GM19240 (cell line): Measurements from ENCODE around the gene OSBPL8.

Experiments used
- DNase-seq: peaks from one replicate; pipeline ENCODE4 v3.0.0; 2011; ENCODE audit warnings: low spot score; ENCODE audit not compliant: insufficient read length

The OSBPL8 gene

DNA sequence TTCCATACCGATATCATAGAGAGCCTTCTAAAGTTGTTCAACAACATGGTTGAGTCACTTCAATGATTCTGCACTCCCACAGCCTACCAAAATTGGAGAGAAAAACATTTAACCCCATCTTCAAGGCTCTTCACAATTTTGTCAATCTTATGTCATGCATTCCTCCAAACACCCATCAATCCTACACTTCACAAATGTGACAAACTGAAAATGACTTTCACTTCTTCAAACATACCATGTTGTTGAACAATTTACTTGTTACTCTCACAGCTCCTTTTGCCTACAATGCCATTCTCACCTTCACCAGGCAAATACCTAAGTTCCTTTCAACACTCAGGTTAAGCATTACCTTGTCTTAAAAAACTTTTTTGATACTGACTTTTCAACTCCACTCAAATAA lies 88.0 kb downstream of the OSBPL8 start:
- DNase-seq, result no peak

DNA sequence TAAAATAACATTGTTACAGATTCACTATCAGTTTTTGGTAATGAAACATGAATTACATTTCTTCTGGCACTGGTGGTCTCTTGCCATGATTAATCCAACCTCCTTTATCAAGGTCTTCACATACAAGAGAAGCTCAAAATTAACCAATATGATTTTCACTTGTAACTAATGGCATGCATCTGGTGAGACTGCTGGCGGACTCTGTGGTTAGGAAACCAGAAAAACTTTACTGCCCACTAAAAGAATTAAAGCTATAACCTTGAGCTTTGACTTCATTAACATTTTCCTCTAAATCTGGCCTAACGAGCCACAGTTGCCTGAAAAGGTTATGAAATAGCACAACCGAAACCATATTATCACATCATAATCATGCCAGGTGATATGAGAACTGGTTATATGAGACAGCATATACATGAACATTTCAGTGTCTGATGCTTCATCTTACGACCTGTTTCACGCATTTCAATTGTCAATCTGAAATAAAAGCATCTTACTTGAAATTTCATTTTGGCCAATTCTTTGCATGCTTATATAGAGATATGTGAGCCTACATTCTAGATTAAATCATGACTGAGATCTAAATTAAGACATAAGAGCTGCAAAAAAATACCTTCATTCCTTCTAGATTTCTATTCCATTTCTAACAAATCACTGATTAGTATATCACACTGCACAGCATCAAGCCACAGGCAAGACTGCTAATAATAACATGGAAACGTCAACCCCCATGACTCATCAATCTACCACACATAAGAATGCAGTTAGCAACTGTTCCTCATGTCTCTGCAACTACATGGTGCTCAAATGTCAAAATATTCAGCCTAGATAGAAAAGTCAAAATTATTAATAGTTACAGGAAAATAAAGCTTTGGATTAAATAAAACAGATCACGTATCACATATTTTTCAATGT lies 89.3 kb downstream of the OSBPL8 start:
- DNase-seq, result no peak

DNA sequence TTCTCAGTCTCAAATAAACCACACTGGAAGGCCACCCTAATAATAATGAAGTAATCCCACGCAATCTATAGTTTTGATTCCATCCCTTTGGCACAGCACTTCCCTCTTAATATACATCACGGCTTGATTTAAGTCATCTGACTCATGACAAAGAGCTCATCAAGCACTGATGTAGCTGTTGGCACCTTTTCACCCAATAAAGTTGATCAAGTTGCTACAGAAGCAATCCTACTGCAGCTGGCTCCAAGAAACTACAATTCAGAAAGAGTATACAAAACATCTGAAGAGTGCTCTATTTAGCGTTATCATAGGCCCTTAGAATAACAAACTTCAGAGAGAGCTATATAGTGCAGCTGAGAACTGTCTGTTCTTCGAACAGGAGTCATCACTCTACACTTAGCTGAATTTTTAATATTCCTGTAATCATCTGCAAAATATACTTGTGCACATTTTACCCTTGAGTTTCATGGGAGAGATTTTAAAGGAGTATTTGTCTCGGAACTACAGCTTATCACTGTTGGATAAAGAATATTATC lies 94.9 kb downstream of the OSBPL8 start:
- DNase-seq, result no peak

DNA sequence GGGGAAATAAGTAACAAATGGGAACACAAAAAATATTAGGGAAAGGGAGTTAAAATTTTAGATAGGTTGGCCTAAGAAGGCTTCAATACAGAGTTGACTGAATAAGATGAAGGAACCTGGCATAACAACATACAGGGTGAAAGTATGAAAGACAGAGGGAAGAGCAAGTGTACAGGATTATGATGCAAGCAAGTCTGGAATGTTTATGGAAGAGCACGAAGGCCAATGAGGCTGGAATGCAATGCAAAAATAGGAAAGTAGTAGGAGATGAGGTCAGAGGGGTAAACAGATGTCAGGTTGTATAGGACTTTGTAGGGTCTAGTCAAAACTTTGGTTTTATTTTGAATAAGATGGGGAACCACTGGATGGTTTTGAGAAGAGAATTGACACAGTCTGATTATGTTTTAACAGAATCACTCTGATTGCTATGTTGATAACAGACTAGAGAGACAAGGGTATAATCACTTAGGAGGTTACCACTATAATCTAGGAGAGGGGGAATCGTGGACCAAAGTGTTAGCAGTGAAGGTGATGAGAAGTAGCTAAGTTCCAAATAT lies 96.8 kb downstream of the OSBPL8 start:
- no peak for DNase-seq

DNA sequence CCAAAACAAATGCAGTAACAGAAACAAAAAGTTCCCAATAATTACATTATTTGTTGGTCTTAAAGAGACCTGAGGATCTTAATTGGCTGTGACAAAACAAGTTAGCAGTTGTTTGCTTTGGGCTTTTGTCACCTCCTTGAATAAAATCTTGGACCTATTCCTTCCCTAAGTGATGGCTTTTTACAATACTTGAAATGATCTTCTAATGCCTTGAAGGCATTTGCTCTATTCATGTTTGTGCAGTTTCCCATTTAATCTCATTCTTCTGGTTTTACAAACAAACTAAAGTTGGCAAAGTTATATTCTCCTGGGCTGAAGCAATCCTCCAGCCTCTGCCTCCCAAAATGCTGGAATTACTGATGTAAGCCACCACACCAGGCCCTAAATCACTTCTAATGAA lies 98.8 kb downstream of the OSBPL8 start:
- no peak for DNase-seq

DNA sequence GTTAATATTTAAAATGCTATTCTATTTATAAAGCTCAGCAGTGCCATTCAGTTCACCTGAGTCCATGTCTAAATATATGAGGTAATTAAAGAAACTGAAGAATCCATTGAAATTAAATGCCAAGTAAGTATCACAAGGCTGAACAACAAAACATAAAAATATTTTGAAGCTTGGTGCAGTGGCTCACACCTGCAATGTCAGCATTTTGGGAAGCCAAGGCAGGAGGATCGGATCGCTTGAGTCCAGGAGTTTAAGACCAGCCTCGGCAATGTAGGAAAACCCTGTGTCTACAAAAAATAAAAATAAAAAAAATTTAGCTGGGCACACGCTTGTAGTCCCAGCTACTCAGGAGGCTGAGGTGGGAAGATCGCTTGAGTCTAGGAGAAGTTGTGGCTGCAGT lies 101.8 kb downstream of the OSBPL8 start:
- no peak for DNase-seq

DNA sequence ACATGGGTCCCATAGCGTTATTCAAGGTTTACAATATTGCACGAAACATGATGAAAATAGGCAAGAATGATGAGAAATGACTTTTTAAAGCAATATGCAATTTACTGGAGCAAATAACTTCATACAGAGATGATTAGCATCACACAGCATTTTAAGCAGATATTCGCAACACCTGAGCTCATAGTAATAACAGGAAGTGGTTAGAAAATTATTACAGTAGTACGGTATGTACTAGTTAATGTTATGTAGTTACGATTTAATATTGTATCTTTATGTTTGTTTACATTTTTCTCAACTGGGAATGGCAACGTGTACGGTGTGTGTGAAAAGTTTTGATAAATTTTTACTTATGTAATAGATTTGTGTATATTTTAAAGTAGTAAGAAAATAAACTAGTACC lies 102.6 kb downstream of the OSBPL8 start:
- DNase-seq, result no peak

DNA sequence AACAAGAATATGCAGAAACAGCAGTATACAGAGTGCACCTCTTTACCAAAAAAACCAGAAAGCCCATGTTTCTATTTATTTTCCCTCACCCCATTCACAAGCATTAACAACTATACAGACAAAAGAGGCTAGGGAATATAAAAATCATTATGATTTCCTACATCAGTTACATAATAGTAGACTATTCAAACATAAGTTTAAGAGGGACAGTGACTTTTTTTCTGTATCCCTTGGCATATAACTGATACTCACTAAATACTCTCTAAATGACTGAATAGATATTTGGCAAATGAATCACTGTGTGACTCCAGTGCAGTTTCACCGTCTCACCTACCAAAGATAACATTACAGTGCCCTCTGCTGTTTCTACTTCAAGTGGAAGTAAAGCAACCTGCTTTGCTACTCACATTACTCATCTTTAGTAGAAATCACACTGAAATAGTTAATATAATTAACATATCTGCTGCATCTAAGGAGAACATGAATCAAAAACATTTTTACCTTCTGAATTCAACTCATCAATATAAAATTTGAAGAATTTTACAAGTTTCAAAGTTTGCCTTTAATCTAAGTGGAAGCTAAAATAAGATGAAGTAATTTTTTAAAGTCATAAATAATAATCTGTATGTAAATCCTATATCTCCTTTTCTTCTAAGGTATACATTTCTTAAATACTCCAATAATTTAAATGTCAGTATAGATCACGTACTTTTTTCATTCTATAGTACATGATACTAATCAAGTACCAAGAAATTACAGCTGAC lies 103.8 kb downstream of the OSBPL8 start:
- no peak for DNase-seq

DNA sequence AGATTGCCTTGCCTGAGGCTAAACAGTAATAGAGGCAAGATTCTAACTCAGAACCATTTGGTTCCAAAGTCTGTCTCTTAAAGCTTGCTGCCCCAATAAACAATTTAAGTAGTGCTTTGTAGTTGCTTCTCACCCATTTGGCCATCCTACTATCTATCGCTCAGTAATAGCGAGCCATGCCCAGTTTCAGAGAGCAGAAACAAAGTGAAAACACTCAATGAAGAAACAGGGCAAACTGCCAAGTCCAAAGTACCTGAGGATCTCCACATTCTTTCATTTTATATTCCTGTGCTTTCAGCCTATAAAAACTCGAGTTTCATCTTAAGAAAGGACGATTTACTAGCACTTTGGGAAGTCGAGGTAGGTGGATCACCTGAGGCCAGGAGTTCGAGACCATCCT lies 108.0 kb downstream of the OSBPL8 start:
- DNase-seq, result no peak

DNA sequence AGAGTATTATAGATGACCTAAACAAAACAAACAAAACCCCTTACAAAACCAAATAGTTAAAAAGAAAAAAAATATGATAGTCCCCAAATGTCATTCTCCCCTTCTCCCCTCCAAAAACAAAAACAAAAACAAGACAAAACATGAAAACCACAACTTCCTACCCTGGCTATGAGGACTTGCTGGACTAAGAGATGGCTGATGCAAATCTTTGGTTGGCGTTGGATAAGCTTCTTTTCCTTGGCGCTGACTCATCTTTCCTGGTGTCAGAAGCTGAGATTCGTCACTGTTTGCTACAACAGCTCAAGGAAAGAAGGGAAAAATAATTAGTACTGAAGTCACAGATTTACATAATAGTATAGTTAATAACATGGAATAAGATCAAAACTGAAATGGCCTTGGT lies 108.9 kb downstream of the OSBPL8 start:
- no peak for DNase-seq

DNA sequence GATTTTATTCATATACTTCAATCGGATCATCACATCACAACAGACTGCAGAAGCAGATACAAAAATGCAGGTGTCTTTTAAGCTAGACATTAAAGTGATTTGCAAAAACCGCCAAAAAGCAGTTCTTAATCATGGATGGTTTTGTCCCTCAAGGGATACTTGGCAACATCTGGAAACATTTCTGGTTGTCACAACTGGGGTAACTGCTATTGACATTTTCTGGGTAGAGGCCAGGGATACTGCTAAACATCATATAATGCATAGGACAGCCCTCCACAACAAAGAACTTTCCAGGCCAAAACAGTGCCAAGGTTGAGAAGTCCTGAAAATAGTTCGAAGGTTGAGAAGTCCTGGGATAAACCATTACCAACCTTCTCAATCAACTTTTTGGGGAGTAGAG lies 109.6 kb downstream of the OSBPL8 start:
- DNase-seq, result no peak

DNA sequence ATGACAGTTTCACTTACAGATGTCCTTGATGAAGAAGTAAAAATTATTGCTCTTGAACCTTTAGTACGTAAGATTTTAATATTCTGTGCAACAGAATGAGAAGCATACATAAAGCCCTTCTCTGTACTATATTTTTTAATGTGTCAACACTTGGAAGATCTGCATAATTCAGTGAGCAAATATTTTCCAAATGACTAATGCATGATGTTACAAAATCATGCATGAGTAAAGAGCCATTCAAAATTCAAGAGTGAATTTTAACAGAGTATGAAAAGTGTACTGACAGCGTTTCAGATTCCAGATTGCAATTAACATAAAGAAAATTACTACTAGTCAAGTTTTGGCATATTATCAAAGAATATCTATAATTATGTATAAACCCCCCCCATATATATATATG lies 110.0 kb downstream of the OSBPL8 start:
- no peak for DNase-seq

DNA sequence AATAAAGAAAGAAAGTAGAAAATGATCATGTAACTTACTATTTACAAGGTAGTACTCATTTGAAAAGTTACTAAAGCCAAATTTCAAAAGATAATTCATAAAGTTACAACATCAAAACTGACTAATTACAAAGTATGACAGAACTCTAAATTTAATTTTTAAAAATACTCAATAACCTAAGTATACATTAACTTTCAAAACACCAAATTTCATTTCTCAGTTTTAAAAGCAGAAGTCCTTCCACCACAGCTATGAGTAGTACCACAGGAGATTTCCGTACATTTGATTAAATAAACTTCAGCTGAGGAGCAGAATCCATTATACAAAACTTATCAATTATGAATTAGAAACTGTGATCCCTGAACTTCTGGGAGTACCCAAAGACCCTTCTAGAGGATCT lies 110.6 kb downstream of the OSBPL8 start:
- DNase-seq, result no peak

DNA sequence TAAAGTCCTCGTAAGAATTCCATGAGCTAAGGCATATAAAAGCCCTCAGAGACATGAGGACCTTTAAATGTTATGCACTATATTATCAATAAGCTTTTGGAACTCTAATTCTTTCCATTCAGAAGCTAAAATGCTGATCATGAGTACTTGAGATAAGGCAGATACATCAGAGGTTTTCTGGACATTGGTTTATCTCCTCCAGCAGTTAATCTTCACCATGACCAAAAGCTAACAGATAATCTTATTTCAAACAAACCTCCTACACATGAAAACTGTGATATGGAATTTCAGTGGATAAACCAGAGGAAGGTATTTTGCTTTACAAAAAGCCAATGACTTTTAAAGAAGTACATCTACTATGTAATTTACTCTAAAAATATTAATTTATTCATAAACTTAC lies 113.5 kb downstream of the OSBPL8 start:
- no peak for DNase-seq

DNA sequence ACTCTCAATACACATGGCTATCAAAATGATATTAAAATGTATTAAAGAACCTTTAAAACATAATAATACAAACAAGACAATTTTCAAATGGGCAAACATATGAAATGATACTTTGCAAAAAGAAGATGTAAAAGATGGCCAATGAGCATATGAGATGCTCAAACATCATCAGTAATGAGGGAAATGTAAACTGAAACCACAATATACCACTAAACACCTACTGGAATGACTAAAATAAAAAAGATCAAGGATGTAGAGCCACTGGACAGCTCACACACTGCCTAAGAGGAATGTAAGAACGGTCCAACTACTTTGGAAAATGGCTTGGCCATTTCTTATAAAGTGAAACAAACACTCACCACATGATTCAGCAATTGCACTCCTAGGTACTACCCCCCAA lies 114.1 kb downstream of the OSBPL8 start:
- no peak for DNase-seq

DNA sequence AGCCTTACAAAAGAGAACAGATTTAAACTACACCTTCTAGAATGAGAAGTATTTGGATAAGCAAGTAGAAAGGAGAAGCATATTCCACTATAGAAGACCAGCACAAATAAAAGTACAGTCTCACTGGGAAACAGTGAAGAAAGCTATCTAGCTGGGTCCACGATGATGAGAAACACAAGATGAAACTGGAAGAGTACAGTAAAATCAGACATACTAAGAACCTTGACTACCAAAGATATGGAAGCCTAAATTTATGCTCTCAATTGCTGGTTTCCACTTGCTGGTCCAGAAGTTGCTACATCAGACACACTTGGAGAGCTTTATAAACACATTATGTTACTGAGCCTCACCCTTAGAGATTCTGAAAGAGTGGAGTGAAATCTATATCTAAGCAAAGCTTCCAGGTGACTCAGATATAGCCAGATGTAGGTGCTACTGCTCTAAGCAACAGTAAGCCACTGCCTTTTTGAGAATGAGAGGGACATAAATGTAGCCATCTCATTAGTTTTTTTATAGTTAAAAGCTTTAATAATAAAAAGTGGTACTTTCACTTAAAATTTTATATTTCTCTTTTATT lies 115.1 kb downstream of the OSBPL8 start:
- no peak for DNase-seq

DNA sequence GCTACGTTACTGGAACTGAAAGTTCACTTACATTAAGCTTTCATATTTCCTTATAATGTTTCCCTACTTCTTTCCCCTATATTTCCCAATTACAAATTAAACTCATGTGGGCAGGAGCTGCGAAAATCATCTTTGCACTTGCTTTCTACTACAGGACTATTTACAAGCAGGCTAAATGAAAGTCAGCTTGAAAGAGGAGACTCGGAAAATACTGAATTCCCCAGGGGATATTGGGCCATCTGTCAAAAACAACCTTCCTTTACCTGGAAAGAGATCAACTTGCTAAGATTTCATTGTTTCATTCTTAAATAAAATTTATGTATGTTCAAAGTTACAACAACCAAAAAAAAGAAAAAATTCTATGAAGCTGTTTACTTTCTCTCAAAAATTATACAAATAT lies 118.6 kb downstream of the OSBPL8 start:
- no peak for DNase-seq

DNA sequence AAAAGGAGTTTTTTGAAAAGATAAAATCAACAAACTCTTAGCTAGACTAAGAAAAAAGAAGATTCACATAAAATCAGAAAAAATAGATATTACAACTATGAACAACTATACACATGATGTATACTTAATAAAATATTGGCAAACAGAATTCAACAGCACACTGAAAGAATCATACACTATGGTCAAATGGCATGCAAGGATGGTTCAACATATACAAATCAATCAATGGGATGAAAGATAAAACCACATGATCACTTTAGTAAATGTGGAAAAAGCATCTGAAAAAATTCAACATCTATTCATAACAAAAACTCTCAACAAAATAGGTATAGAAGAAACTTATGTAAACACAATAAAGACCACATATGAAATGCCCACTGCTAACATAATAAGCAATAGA lies 126.8 kb downstream of the OSBPL8 start:
- no peak for DNase-seq

DNA sequence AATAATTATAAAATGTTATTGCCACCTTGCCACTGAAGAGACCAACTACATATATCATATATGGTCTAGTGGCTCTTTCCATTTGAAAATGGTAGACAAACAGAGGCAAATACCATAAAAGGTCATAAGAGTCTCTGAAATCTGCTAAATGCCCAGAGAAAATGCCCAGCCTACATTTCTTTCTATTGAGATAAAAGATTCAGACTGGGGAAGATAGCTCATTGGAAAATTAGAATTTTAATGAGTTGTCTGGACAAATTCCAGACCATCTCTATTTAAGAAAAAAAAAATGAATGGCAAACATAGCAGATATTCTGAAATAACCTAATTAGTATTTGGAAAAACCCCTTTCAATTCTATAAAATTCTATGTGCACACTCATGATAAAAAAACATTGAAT lies 131.5 kb downstream of the OSBPL8 start:
- DNase-seq, result no peak

DNA sequence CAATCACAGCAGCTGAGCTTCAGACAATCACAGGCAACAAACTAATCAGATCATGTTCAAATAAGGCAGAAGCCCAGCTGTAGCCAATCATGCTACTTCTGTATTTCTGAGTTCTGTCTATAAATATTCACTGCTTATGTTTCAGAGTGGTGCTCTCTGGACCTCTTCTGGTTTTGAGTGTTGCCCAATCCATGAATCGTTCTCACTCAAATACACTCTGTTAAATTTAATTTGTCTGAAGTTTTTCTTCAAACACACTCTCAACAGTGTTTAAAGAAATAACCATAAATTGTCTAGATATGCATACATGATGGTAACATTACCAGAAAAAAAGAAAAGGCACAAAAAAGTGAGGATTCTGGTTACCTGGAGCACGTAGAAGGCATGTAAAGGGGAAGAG lies 133.4 kb downstream of the OSBPL8 start:
- no peak for DNase-seq

DNA sequence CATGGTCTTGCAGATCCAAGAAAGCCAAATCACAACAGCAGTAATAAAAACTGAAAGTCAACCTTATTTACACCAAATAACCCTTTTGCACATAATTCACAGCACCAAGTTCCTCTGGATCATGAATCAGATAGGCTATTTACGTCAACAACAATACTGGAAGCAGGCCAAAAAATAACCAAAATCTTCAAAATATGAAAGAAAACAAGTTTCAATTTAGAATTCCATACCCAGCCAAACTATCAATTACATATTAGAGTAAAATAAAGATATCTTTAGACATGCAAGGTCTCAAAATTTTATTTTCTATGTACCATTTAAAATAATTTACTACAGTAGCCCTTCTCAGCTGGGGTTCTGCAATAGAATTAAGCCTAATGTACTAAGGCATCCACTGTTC lies 134.6 kb downstream of the OSBPL8 start:
- no peak for DNase-seq
